ENCODE measurements around the gene SVOPL. TPM values are rescaled to one million over a fixed set of nuclear protein-coding genes. Genes with fewer than 3 reads are reported as not detected.

SVOPL gene
- total RNA-seq, 1 experiment from 2014 or later: not detected

DNA sequence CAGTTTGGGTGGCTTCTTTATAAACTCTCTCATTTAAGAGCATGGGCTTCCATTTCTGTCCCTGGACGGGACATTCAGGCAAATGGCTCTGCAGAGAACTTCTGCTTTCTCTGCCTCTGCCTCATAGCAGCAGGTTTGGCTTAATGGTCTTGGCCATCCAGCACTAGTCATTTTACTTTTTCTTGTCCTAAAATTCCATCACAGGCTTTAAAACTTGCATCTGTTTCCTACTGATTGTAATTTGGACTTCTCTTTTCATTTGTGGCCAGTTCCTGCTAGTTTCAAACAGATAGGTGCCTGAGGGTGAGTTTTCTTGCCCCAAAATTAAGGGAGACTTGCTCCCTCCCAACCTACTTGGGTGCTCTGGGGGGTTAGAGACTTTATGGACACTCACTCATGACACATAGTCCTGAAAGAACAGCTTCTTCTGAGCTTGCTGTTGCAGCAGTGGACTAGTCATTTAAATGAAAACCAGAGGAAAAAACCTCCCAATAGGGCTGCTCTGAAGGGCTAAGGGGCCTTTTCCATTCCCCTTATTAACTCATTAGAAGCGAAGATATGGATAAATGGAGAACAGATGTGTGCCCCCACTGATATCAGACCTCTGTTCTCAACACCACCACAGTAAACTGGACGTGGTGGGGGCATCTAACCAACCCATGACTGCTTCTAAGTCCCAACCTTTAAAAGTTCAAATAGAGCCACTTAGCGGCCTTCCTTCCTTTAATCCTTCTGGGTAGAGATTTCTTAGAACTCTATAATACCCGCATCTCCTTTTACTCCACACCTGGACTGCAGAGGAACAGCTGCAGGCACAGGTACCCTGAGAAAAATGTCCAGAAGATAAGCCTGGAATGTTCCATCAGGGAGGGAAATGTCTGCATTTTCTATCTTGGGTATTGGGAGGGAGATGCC lies 38.8 kb downstream of the SVOPL start:
- intact Hi-C loops (cut with micrococcal nuclease; ENCODE audit: unreplicated experiment) (no loop called here), in situ Hi-C loops (cut with HindIII; ENCODE audit: low pct_unique_long_range_greater_than_20kb, low sequenced_read_pairs) (no loop called here)
- Histone ChIP-seq H3K4me3 (ENCODE audit: low read depth in 2 of 2, low read length in 2 of 2) (no peak overlapping the region), H3K27me3 (ENCODE audit: control insufficient read depth, insufficient read depth, low read length) (peaks cover 20% of the 10 kb centered on the region), H3K27ac (ENCODE audit: low read length) (no peak overlapping the region), H3K36me3 (ENCODE audit: control insufficient read depth, insufficient read depth, low read length) (no peaks in the 10 kb centered on the region), H3K9me3 (ENCODE audit: control insufficient read depth, insufficient read depth, low read depth, low read length) (no peaks in the 10 kb centered on the region), H3K4me1 (ENCODE audit: control insufficient read depth, insufficient read depth, low read length) (peaks cover 10% of the 10 kb centered on the region)
- ATAC-seq: no peak
- no peak for DNase-seq (ENCODE audit: low read depth, low spot score)
- CTCF ChIA-PET: no interaction called here
- no TSS peak for BruUV-seq (replicated peaks)
- POLR2A ChIA-PET: no interaction called here
- TF ChIP-seq TCF7L2 (IDR thresholded peaks at IDR 0.05; ENCODE audit: low read depth, low read length) (no peak), SIN3A (IDR thresholded peaks at IDR 0.05; ENCODE audit: borderline replicate concordance, insufficient read depth, low read depth, low read length) (no peak)
- TF ChIP-seq, protein P1, sequence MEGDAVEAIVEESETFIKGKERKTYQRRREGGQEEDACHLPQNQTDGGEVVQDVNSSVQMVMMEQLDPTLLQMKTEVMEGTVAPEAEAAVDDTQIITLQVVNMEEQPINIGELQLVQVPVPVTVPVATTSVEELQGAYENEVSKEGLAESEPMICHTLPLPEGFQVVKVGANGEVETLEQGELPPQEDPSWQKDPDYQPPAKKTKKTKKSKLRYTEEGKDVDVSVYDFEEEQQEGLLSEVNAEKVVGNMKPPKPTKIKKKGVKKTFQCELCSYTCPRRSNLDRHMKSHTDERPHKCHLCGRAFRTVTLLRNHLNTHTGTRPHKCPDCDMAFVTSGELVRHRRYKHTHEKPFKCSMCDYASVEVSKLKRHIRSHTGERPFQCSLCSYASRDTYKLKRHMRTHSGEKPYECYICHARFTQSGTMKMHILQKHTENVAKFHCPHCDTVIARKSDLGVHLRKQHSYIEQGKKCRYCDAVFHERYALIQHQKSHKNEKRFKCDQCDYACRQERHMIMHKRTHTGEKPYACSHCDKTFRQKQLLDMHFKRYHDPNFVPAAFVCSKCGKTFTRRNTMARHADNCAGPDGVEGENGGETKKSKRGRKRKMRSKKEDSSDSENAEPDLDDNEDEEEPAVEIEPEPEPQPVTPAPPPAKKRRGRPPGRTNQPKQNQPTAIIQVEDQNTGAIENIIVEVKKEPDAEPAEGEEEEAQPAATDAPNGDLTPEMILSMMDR (IDR thresholded peaks at IDR 0.05): no peak

- ChIA-PET POLR2A (no interaction called here), CTCF (no interaction called here)
- intact Hi-C loops (cut with micrococcal nuclease; ENCODE audit: unreplicated experiment) (no loop called here), in situ Hi-C loops (cut with HindIII; ENCODE audit: low pct_unique_long_range_greater_than_20kb, low sequenced_read_pairs) (no loop called here)
- peaks cover 13% of the 10 kb centered on the region for H3K27me3 ChIP-seq (ENCODE audit: control insufficient read depth, insufficient read depth, low read length)
- H3K9me3 ChIP-seq (ENCODE audit: control insufficient read depth, insufficient read depth, low read depth, low read length): no peaks in the 10 kb centered on the region
- no peak overlapping the region for H3K4me3 ChIP-seq (ENCODE audit: low read depth in 2 of 2, low read length in 2 of 2)
- BruUV-seq (replicated peaks): no TSS peak
- H3K27ac ChIP-seq (ENCODE audit: low read length): no peak overlapping the region
- DNase-seq (ENCODE audit: low read depth, low spot score) (no peak), ATAC-seq (no peak)
- H3K36me3 ChIP-seq (ENCODE audit: control insufficient read depth, insufficient read depth, low read length): no peaks in the 10 kb centered on the region
- peaks cover 8% of the 10 kb centered on the region for H3K4me1 ChIP-seq (ENCODE audit: control insufficient read depth, insufficient read depth, low read length)
- TF ChIP-seq TCF7L2 (IDR thresholded peaks at IDR 0.05; ENCODE audit: low read depth, low read length) (no peak), POLR2AphosphoS5 (IDR thresholded peaks at IDR 0.05; ENCODE audit: low read depth, low read length) (no peak), SIN3A (IDR thresholded peaks at IDR 0.05; ENCODE audit: borderline replicate concordance, insufficient read depth, low read depth, low read length) (no peak)
- TF ChIP-seq, protein P2, sequence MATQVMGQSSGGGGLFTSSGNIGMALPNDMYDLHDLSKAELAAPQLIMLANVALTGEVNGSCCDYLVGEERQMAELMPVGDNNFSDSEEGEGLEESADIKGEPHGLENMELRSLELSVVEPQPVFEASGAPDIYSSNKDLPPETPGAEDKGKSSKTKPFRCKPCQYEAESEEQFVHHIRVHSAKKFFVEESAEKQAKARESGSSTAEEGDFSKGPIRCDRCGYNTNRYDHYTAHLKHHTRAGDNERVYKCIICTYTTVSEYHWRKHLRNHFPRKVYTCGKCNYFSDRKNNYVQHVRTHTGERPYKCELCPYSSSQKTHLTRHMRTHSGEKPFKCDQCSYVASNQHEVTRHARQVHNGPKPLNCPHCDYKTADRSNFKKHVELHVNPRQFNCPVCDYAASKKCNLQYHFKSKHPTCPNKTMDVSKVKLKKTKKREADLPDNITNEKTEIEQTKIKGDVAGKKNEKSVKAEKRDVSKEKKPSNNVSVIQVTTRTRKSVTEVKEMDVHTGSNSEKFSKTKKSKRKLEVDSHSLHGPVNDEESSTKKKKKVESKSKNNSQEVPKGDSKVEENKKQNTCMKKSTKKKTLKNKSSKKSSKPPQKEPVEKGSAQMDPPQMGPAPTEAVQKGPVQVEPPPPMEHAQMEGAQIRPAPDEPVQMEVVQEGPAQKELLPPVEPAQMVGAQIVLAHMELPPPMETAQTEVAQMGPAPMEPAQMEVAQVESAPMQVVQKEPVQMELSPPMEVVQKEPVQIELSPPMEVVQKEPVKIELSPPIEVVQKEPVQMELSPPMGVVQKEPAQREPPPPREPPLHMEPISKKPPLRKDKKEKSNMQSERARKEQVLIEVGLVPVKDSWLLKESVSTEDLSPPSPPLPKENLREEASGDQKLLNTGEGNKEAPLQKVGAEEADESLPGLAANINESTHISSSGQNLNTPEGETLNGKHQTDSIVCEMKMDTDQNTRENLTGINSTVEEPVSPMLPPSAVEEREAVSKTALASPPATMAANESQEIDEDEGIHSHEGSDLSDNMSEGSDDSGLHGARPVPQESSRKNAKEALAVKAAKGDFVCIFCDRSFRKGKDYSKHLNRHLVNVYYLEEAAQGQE (IDR thresholded peaks at IDR 0.05; ENCODE audit: insufficient read depth in 1 of 2, low read depth in 2 of 2, low read length in 1 of 2): no peak
- TF ChIP-seq, protein P1 (IDR thresholded peaks at IDR 0.05): no peak
Measured at GRCh38 chr7:138661069-138661635, 40.0 kb downstream of the SVOPL start.
